Esophagus squamous epithelium (tissue), 5 donors: ENCODE measurements around the gene CACNA2D2. TPM values are rescaled to one million over a fixed set of nuclear protein-coding genes. Genes with fewer than 3 reads are reported as not detected.

Experiments used
- DNase-seq: peaks from one replicate; lab custom pipeline; 2025; lab: John Stamatoyannopoulos, UW
- H3K27ac ChIP-seq, 4 donors: fragments of 200-600 bp; sonication (generic); one replicate each; pipeline ENCODE4 v1.5.1; 2016 to 2019; ENCODE audit warnings: mild to moderate bottlenecking in 1 of 4
- H3K27me3 ChIP-seq, 4 donors: fragments of 200-600 bp; sonication (generic); 1 replicate in 3 of 4; 2 replicates in 1 of 4; pipeline versions ENCODE4 v1.5.1 to v1.6.0; 2017 to 2021; ENCODE audit warnings: antibody characterized with exemption in 1 of 4
- H3K36me3 ChIP-seq, 3 donors: fragments of 200-600 bp; sonication (generic); one replicate each; pipeline ENCODE4 v1.5.1; 2016 to 2019
- H3K4me1 ChIP-seq, 3 donors: fragments of 200-600 bp; sonication (generic); one replicate each; pipeline ENCODE4 v1.5.1; 2017 to 2019
- H3K4me3 ChIP-seq, 4 donors: fragments of 200-600 bp; sonication (generic); 1 replicate in 3 of 4; 2 replicates in 1 of 4; pipeline ENCODE4 v1.5.1; 2016 to 2019; ENCODE audit warnings: mild to moderate bottlenecking in 2 of 4, moderate library complexity in 1 of 4
- H3K9me3 ChIP-seq, 3 donors: fragments of 200-600 bp; sonication (generic); one replicate each; pipeline ENCODE4 v1.5.1; 2016 to 2019
- CTCF ChIP-seq, 6 experiments: fragments of 450-650 bp in 4 of 6; fragments of 200-600 bp in 2 of 6; sonication (generic) in 2 of 6; IDR thresholded peaks; one replicate each; pipeline ENCODE4 v1.5.1; 2016 to 2019; ENCODE audit warnings: antibody characterized with exemption in 6 of 6, mild to moderate bottlenecking in 4 of 6, moderate library complexity in 4 of 6
- POLR2A ChIP-seq, 4 donors: fragments of 450-650 bp; IDR thresholded peaks; one replicate each; pipeline ENCODE4 v1.6.1; 2017; ENCODE audit warnings: antibody characterized with exemption in 4 of 4, mild to moderate bottlenecking in 4 of 4, moderate library complexity in 3 of 4
- WGBS, 2 donors: methylation state at CpG; one replicate each; pipeline ENCODE4 v1.1.5; 2018; 5-methylcytosine and 5-hydroxymethylcytosine counted together
- intact Hi-C: fragments of 100-400 bp; cut with DNase I; formaldehyde crosslinking; loops from one replicate; pipeline ENCODE4 v1.15.0; 2022
- total RNA-seq, 4 donors: library from RNA; depleted of rRNA; stranded (reverse); fragments of >200 nt; gene quantifications; one replicate each; pipeline ENCODE4 v1.1.0, GENCODE V29; 2016
- donor health status: DM: yes; HTN: yes; CAD: no.

The CACNA2D2 gene
- total RNA-seq, 4 donors from 2014 or later, result 0.18 to 0.57 (median 0.35) TPM; not detected in 1

GRCh38 chr3:50385754-50386153, 117.7 kb downstream of the CACNA2D2 start:
- DNase-seq, result no peak
- Histone ChIP-seq H3K4me1 (peaks cover 2 to 6% (median 5%) of the 10 kb centered on the region in 3 donors), H3K9me3 (no peaks in the 10 kb centered on the region), H3K36me3 (no peaks in the 10 kb centered on the region), H3K27ac (no peak overlapping the region), H3K27me3 (no peaks in the 10 kb centered on the region), H3K4me3 (no peak overlapping the region)
- TF ChIP-seq CTCF (IDR thresholded peaks at IDR 0.05), result no peak
- TF ChIP-seq POLR2A (IDR thresholded peaks at IDR 0.05), result no peak
- intact Hi-C loops, result no loop called here
- 84 to 90% methylated on average over 7 to 11 of the region's 13 CpGs for WGBS, 2 donors

- intact Hi-C loops, result no loop called here
- Histone ChIP-seq H3K36me3 (no peaks in the 10 kb centered on the region), H3K27me3 (no peaks in the 10 kb centered on the region), H3K9me3 (no peaks in the 10 kb centered on the region), H3K27ac (no peak overlapping the region), H3K4me3 (no peak overlapping the region), H3K4me1 (no peaks in the 10 kb centered on the region)
- WGBS, 2 donors, result 57 to 61% methylated on average over 4 to 5 of the region's 6 CpGs
- DNase-seq, result no peak
- TF ChIP-seq CTCF (IDR thresholded peaks at IDR 0.05) (no peak), POLR2A (IDR thresholded peaks at IDR 0.05) (no peak)
Measured at GRCh38 chr3:50383750-50384149, 119.7 kb downstream of the CACNA2D2 start.

- Histone ChIP-seq H3K4me1 (no peaks in the 10 kb centered on the region), H3K27ac (no peak overlapping the region), H3K9me3 (no peaks in the 10 kb centered on the region), H3K36me3 (no peaks in the 10 kb centered on the region), H3K4me3 (no peak overlapping the region), H3K27me3 (no peaks in the 10 kb centered on the region)
- intact Hi-C loops, result no loop called here
- TF ChIP-seq POLR2A (IDR thresholded peaks at IDR 0.05) (no peak), CTCF (IDR thresholded peaks at IDR 0.05) (no peak)
- WGBS, 2 donors, result 75 to 90% methylated on average over 7 to 8 of the region's 12 CpGs
- DNase-seq, result no peak
Measured at GRCh38 chr3:50382722-50383121, 120.7 kb downstream of the CACNA2D2 start.

GRCh38 chr3:50381383-50381782, 122.1 kb downstream of the CACNA2D2 start:
- H3K27ac ChIP-seq, result no peak overlapping the region
- H3K4me3 ChIP-seq, result no peak overlapping the region
- no peaks in the 10 kb centered on the region for H3K4me1 ChIP-seq
- no peak for DNase-seq
- no peaks in the 10 kb centered on the region for H3K36me3 ChIP-seq
- H3K27me3 ChIP-seq, result no peaks in the 10 kb centered on the region
- TF ChIP-seq POLR2A (IDR thresholded peaks at IDR 0.05), result no peak
- no peak for TF ChIP-seq CTCF (IDR thresholded peaks at IDR 0.05)
- H3K9me3 ChIP-seq, result no peaks in the 10 kb centered on the region
- intact Hi-C loops, result no loop called here
- WGBS, 2 donors, result 50 to 51% methylated on average over 2 to 4 of the region's 4 CpGs

- no peak for DNase-seq
- no peak overlapping the region for H3K4me3 ChIP-seq
- 82 to 92% methylated on average over 5 of the region's 17 CpGs for WGBS, 2 donors
- no peaks in the 10 kb centered on the region for H3K4me1 ChIP-seq
- no peaks in the 10 kb centered on the region for H3K36me3 ChIP-seq
- no peaks in the 10 kb centered on the region for H3K27me3 ChIP-seq
- intact Hi-C loops, result no loop called here
- TF ChIP-seq POLR2A (IDR thresholded peaks at IDR 0.05) (no peak), CTCF (IDR thresholded peaks at IDR 0.05) (no peak)
- H3K9me3 ChIP-seq, result no peaks in the 10 kb centered on the region
- no peak overlapping the region for H3K27ac ChIP-seq
Measured at GRCh38 chr3:50380405-50381085, 122.9 kb downstream of the CACNA2D2 start.
